Measurements from ENCODE around the gene LGMN. TPM values are rescaled to one million over a fixed set of nuclear protein-coding genes. Genes with fewer than 3 reads are reported as not detected.

The LGMN gene
- total and polyA plus RNA-seq, 9 of the 15 experiments (the other 6 are each of a cell fraction or from before 2014, with no cell fraction given): 0.05 to 1.4 (median 0.43) TPM; not detected in 2

- Histone ChIP-seq H3K36me3 (ENCODE audit: control insufficient read depth, insufficient read depth, low read length) (no peaks in the 10 kb centered on the region), H4K20me1 (replicated peaks; ENCODE audit: control insufficient read depth, insufficient read depth, low read length) (no peaks in the 10 kb centered on the region), H3K4me2 (ENCODE audit: insufficient read depth, low read length) (no peak overlapping the region), H3K9ac (ENCODE audit: insufficient read depth in 1 of 2, low read depth in 2 of 2, low read length in 2 of 2) (no peak overlapping the region), H3K79me2 (ENCODE audit: control insufficient read depth, insufficient read depth, low read length) (no peaks in the 10 kb centered on the region), H2AFZ (ENCODE audit: low read depth, low read length) (no peak overlapping the region), H3K4me3 (no peak overlapping the region), H3K9me1 (ENCODE audit: control insufficient read depth, insufficient read depth, low read length) (no peaks in the 10 kb centered on the region), H3K27me3 (ENCODE audit: control insufficient read depth in 2 of 2, insufficient read depth in 2 of 2, low read length in 2 of 2) (peaks cover 0 to 11% of the 10 kb centered on the region in 2 experiments; a peak in 2 of 5 replicates), H3K9me3 (replicated peaks; ENCODE audit: control insufficient read depth, insufficient read depth, low read depth, low read length) (no peaks in the 10 kb centered on the region), H3K27ac (ENCODE audit: extremely low read depth, low read depth, low read length) (no peak overlapping the region), H3K4me1 (replicated peaks in 1 of 2; ENCODE audit: control insufficient read depth in 2 of 2, insufficient read depth in 2 of 2, low read length in 2 of 2) (peaks cover 0 to 11% of the 10 kb centered on the region in 2 experiments; a peak in 3 of 5 replicates)
- BruUV-seq (replicated peaks): no TSS peak
- TF ChIP-seq BRCA1 (IDR thresholded peaks at IDR 0.05) (no peak), BRCA1 (CRISPR knock-in tag; IDR thresholded peaks at IDR 0.05) (no peak), ATF7 (IDR thresholded peaks at IDR 0.05) (no peak), SMARCC2 (IDR thresholded peaks at IDR 0.05; ENCODE audit: low read depth) (no peak), ELF4 (CRISPR knock-in tag; IDR thresholded peaks at IDR 0.05) (no peak), GTF2E2 (tag; IDR thresholded peaks at IDR 0.05) (no peak), AFF1 (IDR thresholded peaks at IDR 0.05; ENCODE audit: low read depth in 1 of 2, partially characterized antibody in 2 of 2) (no peak), EHMT2 (IDR thresholded peaks at IDR 0.05) (no peak), UBTF (IDR thresholded peaks at IDR 0.05; ENCODE audit: borderline replicate concordance in 1 of 2, low read depth in 2 of 2, low read length in 2 of 2) (no peak), NR3C1 (CRISPR knock-in tag; IDR thresholded peaks at IDR 0.05) (no peak), HSF4 (CRISPR knock-in tag; IDR thresholded peaks at IDR 0.05; ENCODE audit: borderline replicate concordance) (no peak), ZNF785 (CRISPR knock-in tag; IDR thresholded peaks at IDR 0.05) (no peak)
- ATAC-seq (no peak), FAIRE-seq (no peak), DNase-seq (ENCODE audit: extremely low read depth in 1 of 4, low spot score in 3 of 4) (no peak)
- intact Hi-C loops (cut with micrococcal nuclease): no loop called here
- whole genome bisulfite sequencing (ENCODE audit: insufficient coverage, low coverage, missing lambda C conversion rate): 7% methylated on average over 13 of the region's 13 CpGs
- ChIA-PET POLR2A (no interaction called here), CTCF (ENCODE audit: low intra/inter-chr PET ratio) (no interaction called here)
- in situ Hi-C loops (cut with MboI): no loop called here
Measured at GRCh38 chr14:92658160-92658559, 90.3 kb downstream of the LGMN start.
